ENCODE data around the gene ATG2A.

ATG2A gene

GRCh38 chr11:64916775-64917662, at the start of gene ATG2A:
TSS of gene ATG2A (minus strand) at chr11:64917209. CDS start at chr11:64917135, 74 bp downstream.
- DNase-seq: peak; percentile 98

GRCh38 chr11:64963072-64963631, 46.1 kb upstream of the ATG2A start:
- DNase-seq: no peak

GRCh38 chr11:64960719-64961118, 43.7 kb upstream of the ATG2A start:
- DNase-seq: no peak

- no peak for DNase-seq
Measured at GRCh38 chr11:64959498-64959897, 42.5 kb upstream of the ATG2A start.

GRCh38 chr11:64954201-64954600, 37.2 kb upstream of the ATG2A start:
- no peak for DNase-seq

- DNase-seq: no peak
Measured at GRCh38 chr11:64951529-64951928, 34.5 kb upstream of the ATG2A start.

- DNase-seq: no peak
Measured at GRCh38 chr11:64947208-64947814, 30.3 kb upstream of the ATG2A start.

GRCh38 chr11:64936539-64936938, 19.5 kb upstream of the ATG2A start:
- DNase-seq: no peak

GRCh38 chr11:64935359-64936081, 18.5 kb upstream of the ATG2A start, which contains the start of gene GPHA2:
TSS of gene GPHA2 (minus strand) at chr11:64935893. CDS start at chr11:64935460, 433 bp downstream.
- DNase-seq: no peak

- no peak for DNase-seq
Measured at GRCh38 chr11:64934682-64935358, 17.8 kb upstream of the ATG2A start.

- DNase-seq: no peak
Measured at GRCh38 chr11:64933935-64934681, 17.1 kb upstream of the ATG2A start.

GRCh38 chr11:64933213-64933934, 16.4 kb upstream of the ATG2A start:
- DNase-seq: no peak

GRCh38 chr11:64932324-64932723, 15.3 kb upstream of the ATG2A start:
- no peak for DNase-seq

GRCh38 chr11:64931290-64931689, 14.3 kb upstream of the ATG2A start:
- DNase-seq: no peak

GRCh38 chr11:64930340-64930739, 13.3 kb upstream of the ATG2A start:
- DNase-seq: no peak

- DNase-seq: no peak
Measured at GRCh38 chr11:64929625-64930024, 12.6 kb upstream of the ATG2A start.

- no peak for DNase-seq
Measured at GRCh38 chr11:64928957-64929356, 11.9 kb upstream of the ATG2A start.

GRCh38 chr11:64926689-64927088, 9.7 kb upstream of the ATG2A start:
- DNase-seq: no peak

- DNase-seq: no peak
Measured at GRCh38 chr11:64925536-64926436, 8.8 kb upstream of the ATG2A start.

- no peak for DNase-seq
Measured at GRCh38 chr11:64924910-64925284, 7.9 kb upstream of the ATG2A start.
